Measurements from ENCODE around the gene DIP2C.

The DIP2C gene

DNA sequence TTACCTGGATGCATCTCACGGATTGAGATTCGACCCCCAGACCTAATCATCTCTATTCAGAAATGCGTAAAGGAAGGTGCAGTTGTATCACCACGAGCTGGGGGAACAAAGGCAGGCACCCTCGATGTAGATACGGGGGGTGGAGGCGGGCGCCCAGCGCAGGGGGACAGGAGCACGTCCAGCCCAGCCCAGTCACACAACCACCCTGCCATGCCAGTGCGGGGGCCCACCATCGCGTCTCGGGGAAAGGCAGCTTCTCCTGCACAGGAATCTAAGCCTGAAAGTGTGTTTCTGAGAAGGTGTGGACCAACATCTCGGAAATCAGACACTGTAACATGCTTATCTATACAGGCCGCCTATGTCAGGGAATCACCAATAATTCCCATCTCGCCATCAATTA, 131.1 kb downstream of the DIP2C start:
- H3K4me3 ChIP-seq (ENCODE audit: low read length), result no peak overlapping the region

GRCh38 chr10:557792-558328, 131.6 kb downstream of the DIP2C start:
- Histone ChIP-seq H3K9ac (ENCODE audit: low read length) (no peak overlapping the region), H3K27me3 (ENCODE audit: control insufficient read depth, insufficient read depth, low read length) (no peaks in the 10 kb centered on the region), H3K4me1 (ENCODE audit: control insufficient read depth, insufficient read depth, low read length) (peaks cover 12% of the 10 kb centered on the region), H3K4me3 (ENCODE audit: low read length) (no peak overlapping the region), H3K36me3 (ENCODE audit: control insufficient read depth, insufficient read depth, low read length) (no peaks in the 10 kb centered on the region), H3K9me3 (ENCODE audit: control insufficient read depth, low read length) (no peaks in the 10 kb centered on the region)

More for the DNA sequence above, 131.1 kb downstream of the DIP2C start:
- peaks cover 12% of the 10 kb centered on the region for H3K4me1 ChIP-seq (ENCODE audit: control insufficient read depth, insufficient read depth, low read length)
- H3K36me3 ChIP-seq (ENCODE audit: control insufficient read depth, insufficient read depth, low read length), result no peaks in the 10 kb centered on the region
- no peaks in the 10 kb centered on the region for H3K27me3 ChIP-seq (ENCODE audit: control insufficient read depth, insufficient read depth, low read length)
- H3K9ac ChIP-seq (ENCODE audit: low read length), result no peak overlapping the region
- H3K9me3 ChIP-seq (ENCODE audit: control insufficient read depth, low read length), result no peaks in the 10 kb centered on the region

GRCh38 chr10:556971-557637, 132.4 kb downstream of the DIP2C start:
- H3K9me3 ChIP-seq (ENCODE audit: control insufficient read depth, low read length), result no peaks in the 10 kb centered on the region
- peaks cover 12% of the 10 kb centered on the region for H3K4me1 ChIP-seq (ENCODE audit: control insufficient read depth, insufficient read depth, low read length)
- no peaks in the 10 kb centered on the region for H3K27me3 ChIP-seq (ENCODE audit: control insufficient read depth, insufficient read depth, low read length)
- no peaks in the 10 kb centered on the region for H3K36me3 ChIP-seq (ENCODE audit: control insufficient read depth, insufficient read depth, low read length)
- H3K4me3 ChIP-seq (ENCODE audit: low read length), result no peak overlapping the region
- no peak overlapping the region for H3K9ac ChIP-seq (ENCODE audit: low read length)

- no peaks in the 10 kb centered on the region for H3K36me3 ChIP-seq (ENCODE audit: control insufficient read depth, insufficient read depth, low read length)
- no peaks in the 10 kb centered on the region for H3K27me3 ChIP-seq (ENCODE audit: control insufficient read depth, insufficient read depth, low read length)
- H3K4me1 ChIP-seq (ENCODE audit: control insufficient read depth, insufficient read depth, low read length), result peaks cover 8% of the 10 kb centered on the region
- H3K9ac ChIP-seq (ENCODE audit: low read length), result no peak overlapping the region
- H3K4me3 ChIP-seq (ENCODE audit: low read length), result no peak overlapping the region
- H3K9me3 ChIP-seq (ENCODE audit: control insufficient read depth, low read length), result no peaks in the 10 kb centered on the region
These were observed 133.7 kb downstream of the DIP2C start for GRCh38 chr10:555682-556350.

DNA sequence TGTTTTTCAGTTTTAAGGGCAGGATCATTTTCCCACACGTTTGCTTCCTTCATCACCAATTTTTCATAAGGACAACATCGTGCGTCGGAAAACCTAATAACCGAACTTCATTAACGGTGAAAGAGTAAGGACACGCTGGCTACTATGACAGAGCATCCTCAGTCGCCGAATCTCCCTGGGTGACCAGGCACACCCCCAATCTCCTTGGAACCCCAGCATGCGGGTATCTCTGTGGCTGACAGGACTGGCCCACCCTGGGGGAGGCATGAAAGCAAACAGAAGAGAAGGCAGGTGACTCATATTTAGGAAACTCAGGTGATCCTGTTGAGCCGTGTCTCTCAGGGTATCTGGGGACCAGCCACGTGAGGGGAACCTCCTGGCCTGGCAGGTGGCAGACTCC, 134.2 kb downstream of the DIP2C start:
- H3K9ac ChIP-seq (ENCODE audit: low read length), result no peak overlapping the region
- H3K36me3 ChIP-seq (ENCODE audit: control insufficient read depth, insufficient read depth, low read length), result no peaks in the 10 kb centered on the region
- H3K27me3 ChIP-seq (ENCODE audit: control insufficient read depth, insufficient read depth, low read length), result no peaks in the 10 kb centered on the region
- peaks cover 4% of the 10 kb centered on the region for H3K4me1 ChIP-seq (ENCODE audit: control insufficient read depth, insufficient read depth, low read length)
- no peak overlapping the region for H3K4me3 ChIP-seq (ENCODE audit: low read length)
- no peaks in the 10 kb centered on the region for H3K9me3 ChIP-seq (ENCODE audit: control insufficient read depth, low read length)

DNA sequence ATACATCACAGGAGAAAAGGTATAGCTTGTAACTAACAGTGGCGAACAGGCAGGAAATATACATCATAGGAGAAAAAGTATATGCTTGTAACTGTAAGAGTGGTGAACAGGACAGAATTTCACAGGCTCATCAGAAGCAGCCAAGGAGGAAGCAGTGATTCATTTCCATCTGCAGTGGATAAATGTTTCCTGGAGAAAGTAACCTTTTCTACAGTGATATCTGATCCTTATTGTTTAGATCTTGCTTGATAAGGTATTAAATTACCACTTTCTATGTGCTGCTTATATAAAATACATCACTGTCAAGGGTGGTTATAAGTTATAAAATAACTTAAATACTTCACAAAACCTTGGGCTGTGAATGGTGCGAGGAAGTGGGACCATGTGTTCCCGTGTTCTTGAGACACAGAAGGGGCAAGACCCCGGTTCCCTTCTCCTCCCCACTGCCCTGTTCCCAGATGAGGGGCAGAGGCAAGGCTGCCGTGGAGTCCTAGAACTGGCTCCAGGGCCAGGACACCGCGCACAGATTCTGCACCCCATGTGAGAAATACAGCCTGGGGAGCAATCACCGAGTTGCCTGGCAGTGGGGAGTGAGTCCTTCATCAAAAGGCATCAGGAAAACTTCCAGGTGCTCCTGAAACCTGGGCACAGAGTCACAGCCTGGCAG, 135.2 kb downstream of the DIP2C start:
- H3K4me1 ChIP-seq (ENCODE audit: control insufficient read depth, insufficient read depth, low read length), result no peaks in the 10 kb centered on the region
- no peak overlapping the region for H3K4me3 ChIP-seq (ENCODE audit: low read length)
- H3K36me3 ChIP-seq (ENCODE audit: control insufficient read depth, insufficient read depth, low read length), result no peaks in the 10 kb centered on the region

DNA sequence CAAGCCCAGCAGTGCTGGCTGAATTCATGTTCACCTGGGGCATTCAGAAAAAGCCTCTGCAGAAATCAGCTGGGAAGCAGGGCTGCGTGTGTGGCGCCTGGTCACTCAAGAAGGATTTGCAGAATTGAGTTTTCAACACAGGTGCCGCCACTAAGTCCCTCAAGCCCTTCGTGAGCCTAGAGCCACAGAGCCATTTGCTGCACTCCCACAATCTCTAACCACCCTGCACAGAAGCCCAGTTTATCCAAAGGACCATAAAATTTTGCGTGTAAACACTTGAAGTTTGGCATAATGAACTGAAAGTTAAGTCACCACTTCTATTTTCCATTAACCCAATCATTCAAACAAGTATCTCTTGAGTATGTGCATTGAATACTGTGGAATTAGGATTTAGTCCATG, 136.2 kb downstream of the DIP2C start:
- no peaks in the 10 kb centered on the region for H3K9me3 ChIP-seq (ENCODE audit: control insufficient read depth, low read length)
- no peaks in the 10 kb centered on the region for H3K36me3 ChIP-seq (ENCODE audit: control insufficient read depth, insufficient read depth, low read length)
- no peak overlapping the region for H3K4me3 ChIP-seq (ENCODE audit: low read length)
- no peaks in the 10 kb centered on the region for H3K4me1 ChIP-seq (ENCODE audit: control insufficient read depth, insufficient read depth, low read length)
- H3K27me3 ChIP-seq (ENCODE audit: control insufficient read depth, insufficient read depth, low read length), result no peaks in the 10 kb centered on the region
- H3K9ac ChIP-seq (ENCODE audit: low read length), result no peak overlapping the region

More for the DNA sequence above, 135.2 kb downstream of the DIP2C start:
- Histone ChIP-seq H3K27me3 (ENCODE audit: control insufficient read depth, insufficient read depth, low read length) (no peaks in the 10 kb centered on the region), H3K9me3 (ENCODE audit: control insufficient read depth, low read length) (no peaks in the 10 kb centered on the region), H3K9ac (ENCODE audit: low read length) (no peak overlapping the region)

- no peak overlapping the region for H3K4me3 ChIP-seq (ENCODE audit: low read length)
- H3K4me1 ChIP-seq (ENCODE audit: control insufficient read depth, insufficient read depth, low read length), result no peaks in the 10 kb centered on the region
- no peaks in the 10 kb centered on the region for H3K36me3 ChIP-seq (ENCODE audit: control insufficient read depth, insufficient read depth, low read length)
- H3K9ac ChIP-seq (ENCODE audit: low read length), result no peak overlapping the region
- no peaks in the 10 kb centered on the region for H3K9me3 ChIP-seq (ENCODE audit: control insufficient read depth, low read length)
- no peaks in the 10 kb centered on the region for H3K27me3 ChIP-seq (ENCODE audit: control insufficient read depth, insufficient read depth, low read length)
These were observed 136.8 kb downstream of the DIP2C start for GRCh38 chr10:552679-553078.

- H3K36me3 ChIP-seq (ENCODE audit: control insufficient read depth, insufficient read depth, low read length), result no peaks in the 10 kb centered on the region
- no peaks in the 10 kb centered on the region for H3K9me3 ChIP-seq (ENCODE audit: control insufficient read depth, low read length)
- H3K4me1 ChIP-seq (ENCODE audit: control insufficient read depth, insufficient read depth, low read length), result peaks cover 6% of the 10 kb centered on the region
- H3K27me3 ChIP-seq (ENCODE audit: control insufficient read depth, insufficient read depth, low read length), result no peaks in the 10 kb centered on the region
- H3K4me3 ChIP-seq (ENCODE audit: low read length), result no peak overlapping the region
- H3K9ac ChIP-seq (ENCODE audit: low read length), result no peak overlapping the region
These were observed 137.9 kb downstream of the DIP2C start for GRCh38 chr10:551373-552252.

DNA sequence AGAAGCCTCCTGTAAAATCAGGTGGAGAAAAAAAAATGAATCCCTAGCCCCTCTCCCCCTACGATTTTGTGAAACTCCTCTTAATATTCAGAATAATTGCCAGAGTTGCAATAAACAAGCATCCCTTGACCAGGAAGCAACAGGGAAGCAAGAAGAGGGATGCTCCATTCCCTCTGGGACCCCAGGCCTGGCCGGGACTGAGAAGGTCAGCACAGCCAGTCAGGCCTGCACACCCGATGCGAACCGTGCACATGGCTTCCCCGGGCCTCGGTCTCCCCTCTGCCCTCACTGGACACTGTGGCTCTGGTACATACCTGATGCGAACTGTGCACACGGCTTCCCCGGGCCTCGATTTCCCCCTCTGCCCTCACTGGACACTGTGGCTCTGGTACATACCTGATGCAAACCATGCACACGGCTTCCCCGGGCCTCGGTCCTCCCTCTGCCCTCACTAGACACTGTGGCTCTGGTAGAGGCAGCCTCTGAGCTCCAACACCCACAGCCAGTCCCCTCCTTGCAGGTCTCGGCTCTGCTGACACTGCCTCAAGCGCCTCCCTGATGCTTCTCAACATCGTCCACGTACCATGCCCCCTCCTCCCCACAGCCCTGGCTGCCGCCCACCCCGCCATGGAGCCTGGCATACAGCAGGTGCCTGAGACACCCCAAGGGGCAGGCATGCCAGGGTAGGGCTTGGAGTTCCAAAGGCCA, 138.6 kb downstream of the DIP2C start:
- H3K9me3 ChIP-seq (ENCODE audit: control insufficient read depth, low read length), result no peaks in the 10 kb centered on the region
- H3K36me3 ChIP-seq (ENCODE audit: control insufficient read depth, insufficient read depth, low read length), result no peaks in the 10 kb centered on the region
- H3K4me1 ChIP-seq (ENCODE audit: control insufficient read depth, insufficient read depth, low read length), result peaks cover 10% of the 10 kb centered on the region
- H3K4me3 ChIP-seq (ENCODE audit: low read length), result no peak overlapping the region
- no peaks in the 10 kb centered on the region for H3K27me3 ChIP-seq (ENCODE audit: control insufficient read depth, insufficient read depth, low read length)
- H3K9ac ChIP-seq (ENCODE audit: low read length), result no peak overlapping the region

DNA sequence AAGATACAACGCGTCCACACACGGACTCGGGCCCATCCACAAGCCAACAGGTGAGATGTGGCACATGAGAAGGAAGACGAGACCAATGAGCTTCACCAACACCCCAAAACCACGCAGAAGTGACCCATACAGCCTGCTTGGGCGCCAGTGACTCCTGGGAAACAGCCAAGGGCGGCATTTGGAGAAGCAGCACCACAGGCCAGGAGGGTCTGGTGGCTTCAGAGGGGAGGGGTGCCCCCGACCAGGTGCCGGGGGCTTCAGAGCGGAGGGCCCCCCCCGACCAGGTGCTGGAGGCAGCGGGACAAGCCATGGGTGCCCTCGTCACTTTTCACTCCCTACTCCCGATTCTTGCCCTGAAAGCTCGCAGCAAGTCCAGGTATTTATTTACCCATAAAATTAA, 140.1 kb downstream of the DIP2C start:
- no peak overlapping the region for H3K9ac ChIP-seq (ENCODE audit: low read length)

More for the DNA sequence above, 140.1 kb downstream of the DIP2C start:
- H3K27me3 ChIP-seq (ENCODE audit: control insufficient read depth, insufficient read depth, low read length), result no peaks in the 10 kb centered on the region
- no peaks in the 10 kb centered on the region for H3K36me3 ChIP-seq (ENCODE audit: control insufficient read depth, insufficient read depth, low read length)
- no peak overlapping the region for H3K4me3 ChIP-seq (ENCODE audit: low read length)
- H3K4me1 ChIP-seq (ENCODE audit: control insufficient read depth, insufficient read depth, low read length), result peaks cover 10% of the 10 kb centered on the region
- no peaks in the 10 kb centered on the region for H3K9me3 ChIP-seq (ENCODE audit: control insufficient read depth, low read length)

Measured in mucosa of stomach (tissue), 1 donor.